NB4 (cell line): ENCODE measurements around the gene INO80E.
A peak's percentile ranks its signal among the peaks of the same experiment; 100 is the strongest.

Source experiments
- DNase-seq: peaks from one replicate; pipeline ENCODE4 v3.0.0; 2010; ENCODE audit warnings: low read depth
- H3K4me3 ChIP-seq: one replicate; pipeline ENCODE4 v1.5.1; 2011; ENCODE audit warnings: mild to moderate bottlenecking, low read depth, low read length, moderate library complexity
- MYC ChIP-seq: IDR thresholded peaks from 2 replicates; pipeline ENCODE4 v1.6.1; 2011; ENCODE audit warnings: low read depth, low read length
- POLR2A ChIP-seq: IDR thresholded peaks from 2 replicates; pipeline ENCODE4 v1.6.1; 2011; ENCODE audit warnings: mild to moderate bottlenecking; ENCODE audit not compliant: insufficient read length; ENCODE audit errors: extremely low read depth
- TF ChIP-seq, protein P1 (sequence below): IDR thresholded peaks from 2 replicates; pipeline ENCODE4 v1.6.1; 2011; ENCODE audit warnings: low read depth, low read length
- TF ChIP-seq, protein P2 (sequence below): IDR thresholded peaks from one replicate; pipeline ENCODE4 v1.5.1; 2012; ENCODE audit warnings: low read depth, low read length

Gene INO80E

DNA sequence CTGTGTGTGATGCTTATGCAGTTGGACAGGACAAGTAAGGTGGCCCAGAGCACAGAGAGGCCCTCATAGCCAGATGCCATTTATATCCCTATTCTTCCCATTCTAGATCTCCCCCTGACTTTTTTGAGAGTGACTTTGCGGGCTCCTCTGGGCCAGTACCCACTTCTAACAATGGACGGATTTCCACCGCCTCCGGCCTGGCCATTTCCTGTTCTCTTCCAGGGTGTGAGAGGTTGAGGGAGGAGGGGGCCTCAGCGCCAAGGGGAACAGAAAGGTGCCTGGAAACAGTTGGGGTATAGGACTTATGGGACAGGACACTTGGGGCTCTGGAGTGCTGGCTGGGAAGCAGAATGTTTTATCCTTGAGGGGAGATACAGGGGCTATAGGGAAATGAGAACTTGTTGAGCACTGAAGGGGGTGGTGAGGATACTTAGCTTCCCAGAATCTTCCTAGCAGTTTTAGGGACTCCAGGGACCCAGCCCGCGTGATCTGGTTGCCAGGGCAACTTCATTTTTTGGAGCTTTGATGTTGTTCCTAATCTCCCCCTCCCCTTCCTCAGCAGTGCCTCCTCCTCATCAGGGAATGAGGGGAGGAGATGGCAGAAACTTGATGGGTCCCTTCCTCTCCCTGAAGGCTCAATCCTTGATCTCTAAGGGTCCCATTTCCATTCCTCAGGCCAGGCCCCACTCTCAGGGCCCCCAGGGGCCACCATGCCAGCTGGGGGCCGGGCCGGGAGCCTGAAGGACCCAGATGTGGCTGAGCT, 18.8 kb upstream of the INO80E start:
- H3K4me3 ChIP-seq = peak overlapping the region; percentile 87
- TF ChIP-seq MYC (no peak), POLR2A (no peak)
- TF ChIP-seq, protein P1, sequence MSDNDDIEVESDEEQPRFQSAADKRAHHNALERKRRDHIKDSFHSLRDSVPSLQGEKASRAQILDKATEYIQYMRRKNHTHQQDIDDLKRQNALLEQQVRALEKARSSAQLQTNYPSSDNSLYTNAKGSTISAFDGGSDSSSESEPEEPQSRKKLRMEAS = no peak
- TF ChIP-seq, protein P2, sequence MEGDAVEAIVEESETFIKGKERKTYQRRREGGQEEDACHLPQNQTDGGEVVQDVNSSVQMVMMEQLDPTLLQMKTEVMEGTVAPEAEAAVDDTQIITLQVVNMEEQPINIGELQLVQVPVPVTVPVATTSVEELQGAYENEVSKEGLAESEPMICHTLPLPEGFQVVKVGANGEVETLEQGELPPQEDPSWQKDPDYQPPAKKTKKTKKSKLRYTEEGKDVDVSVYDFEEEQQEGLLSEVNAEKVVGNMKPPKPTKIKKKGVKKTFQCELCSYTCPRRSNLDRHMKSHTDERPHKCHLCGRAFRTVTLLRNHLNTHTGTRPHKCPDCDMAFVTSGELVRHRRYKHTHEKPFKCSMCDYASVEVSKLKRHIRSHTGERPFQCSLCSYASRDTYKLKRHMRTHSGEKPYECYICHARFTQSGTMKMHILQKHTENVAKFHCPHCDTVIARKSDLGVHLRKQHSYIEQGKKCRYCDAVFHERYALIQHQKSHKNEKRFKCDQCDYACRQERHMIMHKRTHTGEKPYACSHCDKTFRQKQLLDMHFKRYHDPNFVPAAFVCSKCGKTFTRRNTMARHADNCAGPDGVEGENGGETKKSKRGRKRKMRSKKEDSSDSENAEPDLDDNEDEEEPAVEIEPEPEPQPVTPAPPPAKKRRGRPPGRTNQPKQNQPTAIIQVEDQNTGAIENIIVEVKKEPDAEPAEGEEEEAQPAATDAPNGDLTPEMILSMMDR = no peak

DNA sequence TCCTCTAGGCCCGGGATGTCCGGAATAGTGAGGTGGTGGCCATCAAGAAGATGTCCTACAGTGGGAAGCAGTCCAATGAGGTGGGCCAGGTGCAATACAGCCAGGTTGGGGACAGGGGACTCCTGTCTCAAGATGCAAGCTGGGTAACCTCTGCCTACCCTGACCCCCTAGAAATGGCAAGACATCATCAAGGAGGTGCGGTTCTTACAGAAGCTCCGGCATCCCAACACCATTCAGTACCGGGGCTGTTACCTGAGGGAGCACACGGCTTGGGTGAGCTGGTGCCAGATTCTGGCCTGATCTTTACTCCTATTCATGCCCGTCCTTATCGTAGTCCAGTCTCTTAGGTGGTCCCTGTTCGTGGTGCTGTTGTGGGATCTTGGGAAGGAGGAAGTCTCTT, 18.0 kb upstream of the INO80E start:
- H3K4me3 ChIP-seq = no peak overlapping the region
- DNase-seq = no peak
- TF ChIP-seq MYC (no peak), POLR2A (no peak)
- TF ChIP-seq, protein P2 = no peak
- TF ChIP-seq, protein P1 = no peak

More for the DNA sequence above, 18.8 kb upstream of the INO80E start:
- DNase-seq = no peak

DNA sequence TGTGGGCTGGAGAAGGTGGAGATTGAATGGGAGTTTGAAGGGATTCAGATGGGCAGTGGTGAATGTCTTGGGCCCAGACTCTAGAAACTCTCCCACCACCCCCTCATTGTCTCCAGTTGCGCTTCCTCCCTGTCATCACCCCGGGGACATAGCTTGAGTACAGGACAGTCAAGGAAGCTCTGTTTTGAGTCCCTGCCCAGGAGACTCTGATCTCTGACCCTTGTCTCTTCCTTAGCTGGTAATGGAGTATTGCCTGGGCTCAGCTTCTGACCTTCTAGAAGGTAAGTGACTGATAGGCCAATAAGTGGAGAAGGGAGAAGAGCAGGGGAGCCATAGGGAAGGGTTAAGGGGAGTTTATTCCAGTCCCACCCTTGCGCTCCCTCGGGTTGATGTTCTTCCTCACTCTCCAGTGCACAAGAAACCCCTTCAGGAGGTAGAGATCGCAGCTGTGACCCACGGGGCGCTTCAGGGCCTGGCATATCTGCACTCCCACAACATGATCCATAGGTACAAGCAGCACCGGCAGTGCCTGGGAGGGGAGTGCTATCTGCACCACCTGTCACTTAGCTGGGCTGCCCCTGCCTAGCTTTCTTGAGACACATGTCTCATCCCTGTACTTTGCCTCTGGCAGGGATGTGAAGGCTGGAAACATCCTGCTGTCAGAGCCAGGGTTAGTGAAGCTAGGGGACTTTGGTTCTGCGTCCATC, 17.3 kb upstream of the INO80E start:
- TF ChIP-seq MYC (no peak), POLR2A (no peak)
- TF ChIP-seq, protein P1 = no peak
- TF ChIP-seq, protein P2 = no peak
- no peak for DNase-seq
- no peak overlapping the region for H3K4me3 ChIP-seq

DNA sequence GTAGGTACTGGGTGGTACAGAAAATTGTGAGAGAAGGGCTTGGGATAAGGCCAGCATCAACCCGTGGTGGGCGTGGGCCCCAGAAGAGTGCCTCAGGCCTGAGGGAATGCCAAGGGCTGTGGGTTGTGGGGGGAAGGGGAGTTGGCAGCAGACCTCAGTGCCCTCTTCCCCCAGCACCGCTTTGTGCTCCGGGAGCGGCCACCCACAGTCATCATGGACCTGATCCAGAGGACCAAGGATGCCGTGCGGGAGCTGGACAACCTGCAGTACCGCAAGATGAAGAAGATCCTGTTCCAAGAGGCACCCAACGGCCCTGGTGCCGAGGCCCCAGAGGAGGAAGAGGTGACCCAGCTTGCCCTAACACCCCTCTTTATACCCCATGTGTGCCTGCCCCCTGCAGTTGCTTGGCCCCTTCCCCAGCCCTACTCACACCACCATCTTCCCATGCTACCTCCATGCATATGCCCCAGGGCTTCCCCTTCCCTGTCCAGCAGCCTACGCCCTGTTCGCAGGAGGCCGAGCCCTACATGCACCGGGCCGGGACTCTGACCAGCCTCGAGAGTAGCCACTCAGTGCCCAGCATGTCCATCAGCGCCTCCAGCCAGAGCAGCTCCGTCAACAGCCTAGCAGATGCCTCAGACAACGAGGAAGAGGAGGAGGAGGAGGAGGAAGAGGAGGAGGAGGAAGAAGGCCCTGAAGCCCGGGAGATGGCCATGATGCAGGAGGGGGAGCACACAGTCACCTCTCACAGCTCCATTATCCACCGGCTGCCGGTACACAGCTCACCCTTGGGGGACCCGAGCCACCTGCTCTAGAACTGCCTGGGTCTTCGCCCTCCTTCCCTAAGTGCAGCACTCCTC, 13.3 kb upstream of the INO80E start:
- DNase-seq = no peak
- H3K4me3 ChIP-seq = no peak overlapping the region
- TF ChIP-seq MYC (no peak), POLR2A (no peak)
- TF ChIP-seq, protein P1 = no peak
- TF ChIP-seq, protein P2 = no peak

DNA sequence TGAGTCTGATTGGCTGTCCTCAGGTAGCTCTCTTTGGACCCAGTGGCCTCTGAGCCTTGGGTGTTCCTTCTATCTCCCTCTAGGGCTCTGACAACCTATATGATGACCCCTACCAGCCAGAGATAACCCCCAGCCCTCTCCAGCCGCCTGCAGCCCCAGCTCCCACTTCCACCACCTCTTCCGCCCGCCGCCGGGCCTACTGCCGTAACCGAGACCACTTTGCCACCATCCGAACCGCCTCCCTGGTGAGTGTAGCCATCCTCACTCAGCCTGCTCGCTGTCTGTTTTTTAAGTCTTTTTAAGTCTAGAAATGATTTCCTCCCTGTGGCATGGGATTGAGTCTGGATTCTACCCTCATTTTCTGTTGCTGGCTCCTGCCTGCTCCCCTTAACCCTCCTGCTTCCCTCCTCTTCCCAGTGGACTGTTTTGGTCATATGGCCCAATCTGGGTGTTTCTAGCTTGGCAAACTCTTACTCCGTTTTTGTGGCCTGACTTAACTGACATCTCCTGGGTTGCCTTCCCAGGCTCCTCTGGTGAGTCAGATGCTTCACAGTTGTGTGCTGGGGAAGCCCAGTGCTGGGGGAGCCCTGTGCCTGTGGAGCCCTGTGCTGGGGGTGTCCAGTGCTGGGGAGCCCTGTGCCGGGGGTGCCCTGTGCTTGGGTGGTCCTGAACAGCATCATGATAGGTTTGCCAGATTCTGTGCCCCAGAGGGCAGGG, 12.5 kb upstream of the INO80E start:
- TF ChIP-seq, protein P1 = no peak
- TF ChIP-seq, protein P2 = no peak
- TF ChIP-seq MYC (no peak), POLR2A (no peak)
- no peak for DNase-seq
- H3K4me3 ChIP-seq = no peak overlapping the region
